Stimulated activated naive CD8-positive, alpha-beta T cell treated with anti-CD3 and anti-CD28 coated beads, Interleukin-15, Interleukin-2, amounts not matched to agents 100 ng/mL and 50 ng/mL, for 24 hours (primary cell): ENCODE results near the gene RAI1.

Source experiments
- H3K27ac Mint-ChIP-seq: one replicate; pipeline ENCODE4 v1.8.0; 2021; ENCODE audit warnings: mild to moderate bottlenecking, mixed read lengths
- H3K27me3 Mint-ChIP-seq: one replicate; pipeline ENCODE4 v1.8.0; 2021; ENCODE audit warnings: mixed read lengths
- H3K36me3 Mint-ChIP-seq: one replicate; pipeline ENCODE4 v1.8.0; 2021; ENCODE audit warnings: low read depth, mixed read lengths
- H3K4me1 Mint-ChIP-seq: one replicate; pipeline ENCODE4 v1.8.0; 2021; ENCODE audit warnings: low read depth, mixed read lengths
- H3K4me3 Mint-ChIP-seq: one replicate; pipeline ENCODE4 v1.8.0; 2021; ENCODE audit warnings: mild to moderate bottlenecking, mixed read lengths
- H3K9me3 Mint-ChIP-seq: one replicate; pipeline ENCODE4 v1.8.0; 2021; ENCODE audit warnings: mixed read lengths

The RAI1 gene

GRCh38 chr17:17758941-17759563 is 77.8 kb downstream of the RAI1 start:
- H3K9me3 Mint-ChIP-seq, result no peaks in the 10 kb centered on the region
- H3K27me3 Mint-ChIP-seq, result no peaks in the 10 kb centered on the region
- no peaks in the 10 kb centered on the region for H3K36me3 Mint-ChIP-seq
- no peak overlapping the region for H3K4me3 Mint-ChIP-seq
- H3K27ac Mint-ChIP-seq, result no peak overlapping the region
- H3K4me1 Mint-ChIP-seq, result peaks cover 40% of the 10 kb centered on the region

DNA sequence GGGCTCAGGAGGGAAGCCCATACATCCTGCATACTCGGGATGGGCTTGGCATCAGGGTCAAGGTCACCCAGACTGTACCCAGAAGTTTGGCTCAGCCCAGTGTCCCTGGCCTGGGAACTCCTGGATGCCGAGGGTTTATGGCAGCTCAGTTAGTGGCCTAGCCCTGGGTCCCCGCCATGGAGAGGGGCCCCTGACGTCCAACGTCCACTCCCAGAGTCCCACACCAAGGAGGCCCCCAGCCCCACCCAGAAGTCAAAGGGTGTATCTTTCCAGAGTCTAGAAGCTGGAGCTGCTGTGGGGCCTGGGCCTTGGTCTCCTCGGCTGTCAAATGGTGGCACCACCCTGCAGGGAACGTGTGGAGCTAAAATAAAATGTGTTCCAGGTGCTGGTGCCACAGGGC is 79.1 kb downstream of the RAI1 start:
- no peaks in the 10 kb centered on the region for H3K36me3 Mint-ChIP-seq
- no peak overlapping the region for H3K27ac Mint-ChIP-seq
- H3K27me3 Mint-ChIP-seq, result no peaks in the 10 kb centered on the region
- H3K4me3 Mint-ChIP-seq, result no peak overlapping the region
- peaks cover 44% of the 10 kb centered on the region for H3K4me1 Mint-ChIP-seq
- no peaks in the 10 kb centered on the region for H3K9me3 Mint-ChIP-seq

- H3K9me3 Mint-ChIP-seq, result no peaks in the 10 kb centered on the region
- H3K27me3 Mint-ChIP-seq, result no peaks in the 10 kb centered on the region
- H3K36me3 Mint-ChIP-seq, result no peaks in the 10 kb centered on the region
- no peak overlapping the region for H3K27ac Mint-ChIP-seq
- H3K4me1 Mint-ChIP-seq, result peaks cover 51% of the 10 kb centered on the region
- H3K4me3 Mint-ChIP-seq, result no peak overlapping the region
Observed at GRCh38 chr17:17760872-17761550, 79.8 kb downstream of the RAI1 start.

DNA sequence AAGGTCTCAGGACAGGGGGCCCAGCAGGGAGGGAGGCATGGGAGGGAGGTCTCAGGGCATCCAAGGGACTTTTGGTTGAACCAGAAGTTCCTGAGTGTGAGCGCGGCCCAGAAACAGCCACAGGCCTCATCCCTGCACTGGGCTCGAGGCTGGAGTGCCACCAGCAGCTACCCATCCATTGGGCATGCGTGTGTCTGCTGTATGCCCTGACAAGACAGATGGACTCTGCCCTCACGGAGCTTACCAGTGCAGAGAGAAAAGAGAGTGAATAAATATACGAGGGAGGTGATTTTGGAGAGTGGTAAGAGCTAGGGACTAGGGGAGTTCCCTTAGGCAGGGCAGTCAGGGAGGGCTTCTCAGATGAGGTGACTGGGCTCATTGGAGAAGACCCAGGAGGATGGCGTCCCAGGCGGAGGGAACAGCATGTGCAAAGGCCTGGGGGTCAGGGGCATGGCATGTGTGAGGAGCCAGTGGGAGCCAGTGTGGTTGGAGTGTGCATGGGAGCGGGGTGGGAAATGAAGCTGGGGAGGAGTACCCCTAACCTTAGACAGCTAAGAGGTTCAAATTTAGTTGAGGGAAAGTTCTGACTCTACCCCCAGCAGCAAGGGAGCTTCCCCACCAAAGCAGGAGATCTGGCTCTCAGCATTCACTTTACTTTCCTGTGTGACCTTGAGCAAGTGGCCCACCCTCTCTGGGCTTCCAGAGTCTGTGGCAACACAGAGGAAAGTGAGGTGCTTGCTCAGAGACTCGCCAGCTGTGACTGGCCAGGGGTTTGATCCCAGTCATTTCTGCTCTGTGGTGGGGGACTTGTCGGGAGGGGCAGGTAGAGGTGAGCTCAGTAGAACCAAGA is 80.9 kb downstream of the RAI1 start:
- no peak overlapping the region for H3K4me3 Mint-ChIP-seq
- no peak overlapping the region for H3K27ac Mint-ChIP-seq
- H3K4me1 Mint-ChIP-seq, result peaks cover 51% of the 10 kb centered on the region
- H3K36me3 Mint-ChIP-seq, result no peaks in the 10 kb centered on the region
- no peaks in the 10 kb centered on the region for H3K27me3 Mint-ChIP-seq
- H3K9me3 Mint-ChIP-seq, result no peaks in the 10 kb centered on the region

- Mint-ChIP-seq H3K4me1 (peaks cover 45% of the 10 kb centered on the region), H3K9me3 (no peaks in the 10 kb centered on the region), H3K36me3 (no peaks in the 10 kb centered on the region), H3K27ac (no peak overlapping the region), H3K4me3 (no peak overlapping the region), H3K27me3 (no peaks in the 10 kb centered on the region)
Observed at GRCh38 chr17:17762744-17763105, 81.5 kb downstream of the RAI1 start.

DNA sequence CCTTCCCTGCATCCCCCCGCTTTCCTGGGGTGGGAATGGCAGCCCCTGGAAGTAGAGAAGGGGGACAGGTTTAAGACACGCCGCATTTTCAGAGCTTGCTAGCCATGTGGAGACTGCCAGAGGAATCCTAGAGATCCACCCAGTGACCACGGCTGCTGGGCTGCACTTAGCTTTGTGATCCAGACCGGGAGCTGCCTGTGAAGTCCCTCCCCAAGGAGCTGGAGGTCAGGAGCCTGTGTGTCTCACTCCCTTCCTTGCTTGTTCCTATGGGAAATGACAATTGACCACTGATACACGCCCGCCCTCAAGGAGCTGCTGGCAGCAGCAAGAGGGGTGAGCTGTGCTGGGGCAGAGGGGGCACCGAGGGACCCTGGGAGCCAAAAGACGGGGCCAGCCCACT is 81.9 kb downstream of the RAI1 start:
- H3K4me1 Mint-ChIP-seq, result peaks cover 41% of the 10 kb centered on the region
- no peak overlapping the region for H3K4me3 Mint-ChIP-seq
- no peaks in the 10 kb centered on the region for H3K9me3 Mint-ChIP-seq
- no peak overlapping the region for H3K27ac Mint-ChIP-seq
- H3K27me3 Mint-ChIP-seq, result no peaks in the 10 kb centered on the region
- H3K36me3 Mint-ChIP-seq, result no peaks in the 10 kb centered on the region

DNA sequence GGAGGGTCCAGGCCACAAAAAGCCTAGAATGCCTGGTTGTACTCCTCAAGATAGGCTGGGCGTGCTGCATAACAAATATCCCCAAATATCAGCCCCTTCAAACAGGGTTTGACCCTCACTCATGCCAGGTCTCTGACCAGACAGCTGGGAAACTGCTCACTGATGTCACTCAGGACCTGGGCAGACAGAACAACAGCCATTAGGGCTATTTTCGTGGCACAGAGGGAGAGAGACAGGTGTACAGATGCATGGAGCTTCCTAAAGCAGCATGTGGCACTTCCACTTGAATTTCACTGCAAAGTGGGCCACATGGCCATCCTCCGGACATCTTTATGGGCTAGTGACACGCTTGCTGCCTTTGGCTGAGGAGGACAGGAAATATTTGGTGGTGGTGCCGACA is 82.5 kb downstream of the RAI1 start:
- H3K9me3 Mint-ChIP-seq, result no peaks in the 10 kb centered on the region
- H3K27ac Mint-ChIP-seq, result peak overlapping the region; percentile 11
- no peaks in the 10 kb centered on the region for H3K36me3 Mint-ChIP-seq
- H3K4me1 Mint-ChIP-seq, result peaks cover 35% of the 10 kb centered on the region
- H3K27me3 Mint-ChIP-seq, result no peaks in the 10 kb centered on the region
- no peak overlapping the region for H3K4me3 Mint-ChIP-seq

DNA sequence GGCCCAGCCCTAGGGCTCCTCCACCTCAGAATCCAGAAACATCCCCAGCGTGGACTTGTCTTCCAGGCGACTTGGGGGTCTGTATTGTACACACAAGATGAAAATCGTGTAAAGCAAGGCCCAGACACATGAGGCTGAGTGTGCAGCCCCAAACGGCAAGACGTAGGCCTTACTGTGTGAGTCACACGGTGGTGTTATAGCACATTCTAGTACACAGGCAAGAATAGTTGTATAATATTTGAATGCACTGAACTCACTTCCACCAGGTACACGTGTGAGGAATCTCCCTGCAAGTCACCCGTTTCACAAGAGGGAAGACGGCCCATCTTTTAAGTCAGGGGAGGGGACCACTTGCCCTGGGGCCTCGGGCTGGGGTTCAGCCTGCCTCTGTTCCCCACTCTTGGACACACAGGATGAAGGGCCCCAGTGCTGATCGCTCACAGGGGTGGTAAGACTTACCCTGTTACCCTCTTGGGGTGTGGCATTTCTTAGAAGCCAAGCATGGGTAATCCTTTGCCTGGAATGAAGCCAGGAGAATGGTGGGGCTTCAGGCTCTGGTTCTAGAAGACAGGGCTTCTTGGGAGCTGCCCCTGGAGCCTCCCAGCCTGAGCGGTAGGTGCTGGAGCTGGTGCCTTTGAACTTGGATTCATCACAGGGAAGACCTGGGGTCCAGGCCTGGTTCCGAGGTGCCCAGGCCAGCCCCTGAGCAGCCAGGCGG is 84.3 kb downstream of the RAI1 start:
- Mint-ChIP-seq H3K27me3 (no peaks in the 10 kb centered on the region), H3K4me1 (peaks cover 35% of the 10 kb centered on the region), H3K9me3 (no peaks in the 10 kb centered on the region), H3K4me3 (no peak overlapping the region), H3K36me3 (no peaks in the 10 kb centered on the region), H3K27ac (peak overlapping the region; percentile 31)

DNA sequence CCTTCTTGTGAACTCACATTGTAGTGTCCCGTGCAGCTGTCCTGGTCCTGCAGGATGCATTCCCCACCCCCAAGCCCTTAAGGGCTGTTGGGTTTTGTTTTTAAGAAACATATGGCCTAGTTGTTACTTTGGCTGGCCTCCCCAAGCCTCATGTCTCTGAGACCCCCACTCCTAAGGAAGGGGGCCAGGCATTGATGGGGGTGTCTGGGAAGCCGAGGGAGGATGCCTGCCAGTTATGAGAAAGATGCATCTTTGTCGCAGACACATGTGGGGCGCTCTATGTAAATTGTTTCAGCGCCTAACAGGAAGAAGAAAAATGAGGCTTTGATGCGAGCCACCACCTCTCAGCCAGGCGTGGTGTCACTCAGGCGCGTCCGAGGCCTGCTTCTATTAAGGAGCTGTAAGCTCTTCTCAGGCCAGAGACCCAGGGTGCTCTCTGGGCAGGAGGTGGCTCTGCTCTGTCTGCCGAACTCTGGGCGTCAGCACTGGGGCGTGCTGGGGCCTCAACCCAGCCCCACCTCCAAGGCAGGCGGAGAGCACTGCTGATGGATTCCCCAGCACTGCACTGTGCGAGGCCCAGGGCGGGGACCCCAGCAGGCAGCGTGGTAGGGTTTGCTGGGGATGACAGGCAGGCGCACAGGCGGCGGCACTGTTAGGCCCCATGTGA is 85.0 kb downstream of the RAI1 start:
- H3K27me3 Mint-ChIP-seq, result no peaks in the 10 kb centered on the region
- peak overlapping the region; percentile 63 for H3K27ac Mint-ChIP-seq
- no peaks in the 10 kb centered on the region for H3K36me3 Mint-ChIP-seq
- H3K9me3 Mint-ChIP-seq, result no peaks in the 10 kb centered on the region
- H3K4me3 Mint-ChIP-seq, result no peak overlapping the region
- H3K4me1 Mint-ChIP-seq, result peaks cover 35% of the 10 kb centered on the region

GRCh38 chr17:17766744-17767120 is 85.5 kb downstream of the RAI1 start:
- Mint-ChIP-seq H3K9me3 (no peaks in the 10 kb centered on the region), H3K27me3 (no peaks in the 10 kb centered on the region), H3K4me3 (no peak overlapping the region), H3K4me1 (peaks cover 35% of the 10 kb centered on the region), H3K36me3 (no peaks in the 10 kb centered on the region), H3K27ac (peak overlapping the region; percentile 55)

- Mint-ChIP-seq H3K4me3 (no peak overlapping the region), H3K9me3 (no peaks in the 10 kb centered on the region), H3K36me3 (no peaks in the 10 kb centered on the region), H3K4me1 (peaks cover 37% of the 10 kb centered on the region), H3K27ac (no peak overlapping the region), H3K27me3 (no peaks in the 10 kb centered on the region)
Observed at GRCh38 chr17:17767154-17767869, 86.1 kb downstream of the RAI1 start.

DNA sequence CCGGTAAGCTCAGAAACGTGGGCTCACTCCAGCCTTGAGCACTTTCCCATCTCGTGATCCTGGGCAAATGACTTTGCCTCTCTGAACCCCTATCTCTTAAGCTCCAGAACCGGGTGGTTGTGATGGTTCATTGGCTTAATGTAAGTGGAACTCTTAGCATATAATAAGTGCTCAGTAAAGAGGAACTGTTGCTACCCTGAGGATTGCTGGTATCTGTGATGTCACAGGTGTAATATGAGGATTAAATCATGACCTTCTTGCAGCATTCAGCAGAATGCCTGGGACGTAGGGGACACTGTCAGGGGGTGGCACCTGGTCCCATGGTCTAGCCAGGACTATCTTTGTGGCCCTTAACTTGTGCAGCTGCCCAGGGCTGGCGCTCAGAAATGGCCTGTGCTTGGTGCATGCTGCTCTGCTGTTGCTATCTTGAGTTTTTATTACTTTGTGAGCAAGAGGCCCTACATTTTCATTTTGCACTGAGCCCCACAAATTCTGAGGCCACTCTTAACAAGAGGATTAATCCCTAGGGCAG is 86.7 kb downstream of the RAI1 start:
- H3K9me3 Mint-ChIP-seq, result no peaks in the 10 kb centered on the region
- no peaks in the 10 kb centered on the region for H3K36me3 Mint-ChIP-seq
- H3K4me1 Mint-ChIP-seq, result peaks cover 41% of the 10 kb centered on the region
- H3K27ac Mint-ChIP-seq, result no peak overlapping the region
- H3K27me3 Mint-ChIP-seq, result no peaks in the 10 kb centered on the region
- no peak overlapping the region for H3K4me3 Mint-ChIP-seq

DNA sequence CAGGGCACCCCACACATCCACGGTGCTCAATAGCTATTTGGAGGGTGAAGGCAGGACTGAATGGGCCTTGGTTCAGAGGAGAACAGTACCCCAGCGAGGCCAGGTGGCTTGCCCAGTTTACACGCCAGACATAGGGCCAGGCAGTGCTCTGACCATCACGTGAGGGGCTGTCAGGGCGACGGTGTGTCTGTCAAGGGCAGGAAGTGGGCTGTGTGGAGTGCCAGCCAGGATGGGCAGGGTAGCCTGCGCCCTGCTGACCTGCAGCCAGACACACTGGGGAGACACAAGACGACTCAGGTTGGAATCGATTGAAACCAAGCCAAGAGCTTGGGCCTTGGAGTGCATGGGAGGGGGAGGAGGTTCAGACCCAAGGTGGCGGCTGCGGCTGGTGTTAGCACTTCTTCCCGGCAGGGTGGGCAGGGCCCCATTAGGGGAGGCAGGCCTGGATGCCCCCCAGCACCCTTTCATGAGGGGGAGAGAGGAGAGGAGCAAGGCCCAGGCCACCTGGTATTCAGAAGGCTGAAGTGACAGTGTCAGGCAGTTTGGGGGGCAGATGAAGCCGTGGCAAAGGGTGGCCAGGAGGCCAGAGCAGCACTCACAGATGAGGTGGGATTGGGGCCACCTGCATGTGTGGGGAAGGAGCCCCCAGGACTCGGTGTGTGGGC is 87.3 kb downstream of the RAI1 start:
- Mint-ChIP-seq H3K27ac (no peak overlapping the region), H3K4me1 (peaks cover 40% of the 10 kb centered on the region), H3K36me3 (no peaks in the 10 kb centered on the region), H3K9me3 (no peaks in the 10 kb centered on the region), H3K27me3 (no peaks in the 10 kb centered on the region), H3K4me3 (no peak overlapping the region)
